Activated T-cell treated with anti-CD3 and anti-CD28 coated beads, Interleukin-2, amount 50 U/mL, for 24 hours (primary cell): ENCODE results near the gene CCDC92B.
A peak's percentile ranks its signal among the peaks of the same experiment; 100 is the strongest.
"Not testable (repeated sequence)": the region's sequence is repeated elsewhere in the genome, so short reads cannot be mapped to it uniquely, and the experiment has no call there.

Source experiments
- DNase-seq: peaks from one replicate; pipeline ENCODE4 v3.0.0-alpha.2; 2020
- H3K27ac Mint-ChIP-seq: 2 replicates; pipeline ENCODE4 v1.8.0; 2020; ENCODE audit warnings: mild to moderate bottlenecking, mixed read lengths
- H3K27me3 Mint-ChIP-seq: 2 replicates; pipeline ENCODE4 v1.8.0; 2020; ENCODE audit warnings: mixed read lengths
- H3K36me3 Mint-ChIP-seq: 2 replicates; pipeline ENCODE4 v1.8.0; 2020; ENCODE audit warnings: low read depth, mixed read lengths
- H3K4me1 Mint-ChIP-seq: 2 replicates; pipeline ENCODE4 v1.8.0; 2020; ENCODE audit warnings: low read depth, mixed read lengths
- H3K4me3 Mint-ChIP-seq: 2 replicates; pipeline ENCODE4 v1.8.0; 2020; ENCODE audit warnings: mild to moderate bottlenecking, moderate library complexity, mixed read lengths
- H3K9me3 Mint-ChIP-seq: 2 replicates; pipeline ENCODE4 v1.8.0; 2020; ENCODE audit warnings: mixed read lengths

CCDC92B gene

DNA sequence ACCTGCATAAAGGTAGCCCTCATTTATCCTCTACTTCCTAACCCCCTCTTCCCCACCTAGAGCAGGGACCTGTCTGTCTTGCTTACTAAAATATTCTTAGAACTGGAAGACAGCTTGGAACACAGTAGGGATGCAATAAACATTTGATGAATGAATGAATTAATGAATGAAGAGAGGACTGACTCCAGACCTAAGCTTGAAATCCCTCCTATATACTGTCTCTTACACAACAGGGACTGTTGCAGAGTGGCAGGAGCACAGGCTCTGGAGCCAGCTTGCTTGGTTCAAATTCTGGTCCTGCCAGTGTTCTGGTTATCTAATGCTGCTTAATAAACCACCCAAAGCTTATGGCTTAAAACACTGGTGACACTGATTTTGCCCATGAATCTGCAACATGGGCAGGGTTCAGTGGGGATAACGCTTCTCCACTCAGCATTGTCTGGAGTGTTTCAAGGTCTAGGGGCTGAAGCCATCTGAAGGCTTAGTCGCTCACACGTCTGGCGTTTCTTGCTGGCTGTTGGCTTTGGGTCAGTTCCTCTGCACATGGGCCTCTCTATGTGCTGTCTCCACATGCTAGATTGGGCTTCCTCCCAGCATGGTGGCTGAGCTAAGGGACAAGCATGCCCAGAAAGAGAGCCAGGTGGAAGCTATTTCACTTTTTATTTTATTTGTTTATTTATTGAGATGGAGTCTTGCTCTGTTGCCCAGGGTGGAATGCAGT lies 34.0 kb upstream of the CCDC92B start:
- H3K4me3 Mint-ChIP-seq, result no peak overlapping the region
- H3K27ac Mint-ChIP-seq, result no peak overlapping the region
- DNase-seq, result no peak
- H3K36me3 Mint-ChIP-seq, result no peaks in the 10 kb centered on the region
- no peaks in the 10 kb centered on the region for H3K9me3 Mint-ChIP-seq
- peaks cover 11% of the 10 kb centered on the region for H3K27me3 Mint-ChIP-seq
- H3K4me1 Mint-ChIP-seq, result peaks cover 4% of the 10 kb centered on the region

GRCh38 chr17:2782055-2782454 lies 32.6 kb upstream of the CCDC92B start:
- Mint-ChIP-seq H3K4me3 (no peak overlapping the region), H3K27ac (no peak overlapping the region), H3K27me3 (peaks cover 24% of the 10 kb centered on the region), H3K9me3 (no peaks in the 10 kb centered on the region), H3K36me3 (no peaks in the 10 kb centered on the region), H3K4me1 (peaks cover 5% of the 10 kb centered on the region)
- no peak for DNase-seq

GRCh38 chr17:2781598-2781997 lies 32.1 kb upstream of the CCDC92B start:
- not testable (repeated sequence) for H3K36me3 Mint-ChIP-seq, H3K27ac Mint-ChIP-seq, DNase-seq, H3K9me3 Mint-ChIP-seq, H3K4me3 Mint-ChIP-seq, H3K4me1 Mint-ChIP-seq
- H3K27me3 Mint-ChIP-seq, result peaks cover 28% of the 10 kb centered on the region

GRCh38 chr17:2780931-2781454 lies 31.5 kb upstream of the CCDC92B start:
- Mint-ChIP-seq H3K36me3 (no peaks in the 10 kb centered on the region), H3K27me3 (peaks cover 31% of the 10 kb centered on the region), H3K4me1 (peaks cover 6% of the 10 kb centered on the region), H3K27ac (no peak overlapping the region), H3K9me3 (no peaks in the 10 kb centered on the region), H3K4me3 (no peak overlapping the region)
- DNase-seq, result no peak

DNA sequence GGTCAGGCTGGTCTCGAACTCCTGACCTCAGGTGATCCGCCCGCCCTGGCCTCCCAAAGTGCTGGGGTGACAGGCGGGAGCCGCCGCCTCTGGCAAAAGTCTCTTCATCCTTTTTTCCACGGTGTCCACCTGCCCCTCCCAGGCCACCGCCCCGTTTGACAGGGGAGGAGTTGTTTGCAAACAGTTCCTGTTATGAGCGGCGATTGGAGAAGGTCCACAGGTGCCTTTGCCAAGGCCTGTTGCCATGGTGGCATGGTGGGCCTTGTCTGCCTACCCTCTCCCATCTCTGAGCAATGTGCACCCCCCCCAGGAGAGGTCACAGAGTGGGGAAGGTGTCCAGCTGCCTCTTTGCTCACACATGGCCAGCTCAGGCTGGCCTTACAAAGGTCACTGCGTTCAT lies 30.8 kb upstream of the CCDC92B start:
- H3K4me3 Mint-ChIP-seq, result no peak overlapping the region
- no peaks in the 10 kb centered on the region for H3K9me3 Mint-ChIP-seq
- H3K27ac Mint-ChIP-seq, result no peak overlapping the region
- H3K4me1 Mint-ChIP-seq, result peaks cover 9% of the 10 kb centered on the region
- H3K27me3 Mint-ChIP-seq, result peaks cover 38% of the 10 kb centered on the region
- no peaks in the 10 kb centered on the region for H3K36me3 Mint-ChIP-seq
- DNase-seq, result no peak

- Mint-ChIP-seq H3K36me3 (no peaks in the 10 kb centered on the region), H3K4me3 (no peak overlapping the region), H3K4me1 (peaks cover 9% of the 10 kb centered on the region), H3K27me3 (peaks cover 45% of the 10 kb centered on the region), H3K9me3 (no peaks in the 10 kb centered on the region), H3K27ac (no peak overlapping the region)
- DNase-seq, result no peak
These were observed 30.1 kb upstream of the CCDC92B start for GRCh38 chr17:2779545-2779944.

- no peak for DNase-seq
- Mint-ChIP-seq H3K4me3 (no peak overlapping the region), H3K27ac (no peak overlapping the region), H3K27me3 (peaks cover 54% of the 10 kb centered on the region), H3K36me3 (no peaks in the 10 kb centered on the region), H3K4me1 (peaks cover 9% of the 10 kb centered on the region), H3K9me3 (no peaks in the 10 kb centered on the region)
These were observed 29.0 kb upstream of the CCDC92B start for GRCh38 chr17:2778489-2778888.

DNA sequence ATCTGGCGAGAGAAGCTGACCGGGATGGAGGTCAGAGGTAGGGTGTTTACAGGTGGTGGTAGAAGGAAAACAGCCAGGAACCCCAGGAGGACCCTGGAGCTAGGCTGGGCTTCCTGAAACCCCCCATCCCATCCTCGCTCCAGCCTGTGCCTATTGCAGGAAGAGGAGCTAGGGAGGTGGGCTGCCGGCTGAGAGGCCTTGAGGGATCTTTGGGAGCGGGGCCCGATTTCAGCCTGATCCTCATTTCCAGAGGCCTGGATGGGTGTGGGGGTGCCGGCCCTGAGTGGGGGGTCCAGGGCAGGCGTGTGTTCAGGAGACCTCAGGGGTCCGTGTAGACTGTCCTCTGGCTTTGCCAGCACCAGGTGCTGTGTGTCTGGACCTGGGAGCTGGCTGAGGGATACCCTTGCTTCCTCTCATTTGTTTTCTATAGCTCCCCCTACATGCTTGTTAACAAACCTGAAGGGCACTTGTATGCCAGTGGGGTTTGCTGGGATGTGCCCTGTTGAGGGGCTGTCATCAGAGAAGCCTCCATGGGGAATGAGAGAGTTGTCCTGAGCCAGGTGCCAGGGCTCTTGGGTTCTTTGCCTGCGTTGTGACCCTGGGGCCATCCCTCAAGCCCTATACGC lies 27.9 kb upstream of the CCDC92B start:
- H3K4me3 Mint-ChIP-seq, result peak overlapping the region; percentile 64
- no peak for DNase-seq
- H3K27ac Mint-ChIP-seq, result no peak overlapping the region
- no peaks in the 10 kb centered on the region for H3K9me3 Mint-ChIP-seq
- peaks cover 63% of the 10 kb centered on the region for H3K27me3 Mint-ChIP-seq
- no peaks in the 10 kb centered on the region for H3K36me3 Mint-ChIP-seq
- H3K4me1 Mint-ChIP-seq, result peaks cover 9% of the 10 kb centered on the region

DNA sequence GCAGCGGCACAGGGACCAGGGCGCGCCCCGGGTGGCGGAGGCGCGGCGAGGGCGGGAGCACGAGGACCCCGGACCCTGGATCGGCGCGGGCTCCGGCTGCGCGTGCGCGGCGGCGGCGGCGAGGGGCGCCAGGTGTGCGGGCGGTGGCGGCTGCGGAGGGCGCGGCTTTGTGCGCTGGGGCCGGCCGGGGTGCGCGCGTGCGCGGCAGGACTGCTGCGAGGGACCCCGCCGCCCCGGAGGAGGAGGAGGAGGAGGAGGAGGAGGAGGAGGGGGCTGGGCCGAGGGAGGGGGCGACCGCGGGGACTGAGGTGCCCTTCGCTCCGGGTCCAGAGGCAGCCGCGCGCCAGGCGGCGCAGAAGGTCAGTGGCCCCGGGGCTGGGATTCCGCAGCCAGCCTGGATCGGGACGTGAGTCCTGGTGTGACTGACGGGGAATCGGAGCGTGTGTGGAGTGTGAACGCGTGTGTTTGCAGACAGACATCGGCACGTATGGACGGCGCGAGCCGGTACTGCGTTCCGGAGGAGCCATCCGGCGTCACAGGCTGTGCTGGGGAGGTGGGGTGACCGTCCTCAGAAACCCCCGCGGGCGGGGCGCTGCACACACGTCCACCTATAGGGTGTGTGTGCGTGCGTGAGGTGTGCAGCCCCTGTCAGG lies 27.3 kb upstream of the CCDC92B start:
- DNase-seq, result no peak
- Mint-ChIP-seq H3K27ac (no peak overlapping the region), H3K9me3 (no peaks in the 10 kb centered on the region), H3K4me1 (peaks cover 9% of the 10 kb centered on the region), H3K27me3 (peaks cover 63% of the 10 kb centered on the region), H3K36me3 (no peaks in the 10 kb centered on the region), H3K4me3 (peak overlapping the region; percentile 64)

DNA sequence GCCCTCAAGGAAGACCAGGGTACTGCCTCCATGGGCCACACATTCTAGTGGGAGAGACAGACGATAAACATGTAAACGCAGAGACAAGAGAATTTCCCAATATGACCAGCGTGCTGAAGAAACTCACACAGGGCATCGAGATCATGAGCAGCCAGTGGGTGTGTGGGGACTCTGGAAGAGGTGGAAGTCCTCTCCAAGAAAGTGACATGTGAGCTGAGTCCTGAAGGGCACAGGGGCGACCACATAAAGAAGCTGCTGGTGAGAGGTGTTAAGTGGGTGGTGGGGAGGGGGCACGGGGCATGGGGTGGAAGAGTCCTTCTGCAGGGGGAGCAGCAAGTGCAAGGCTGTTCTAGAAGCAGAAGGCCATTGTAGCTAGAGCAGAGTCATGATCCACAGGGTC lies 25.8 kb upstream of the CCDC92B start:
- H3K36me3 Mint-ChIP-seq, result no peaks in the 10 kb centered on the region
- DNase-seq, result no peak
- no peak overlapping the region for H3K27ac Mint-ChIP-seq
- no peak overlapping the region for H3K4me3 Mint-ChIP-seq
- H3K9me3 Mint-ChIP-seq, result no peaks in the 10 kb centered on the region
- H3K4me1 Mint-ChIP-seq, result peaks cover 9% of the 10 kb centered on the region
- peaks cover 59% of the 10 kb centered on the region for H3K27me3 Mint-ChIP-seq

- no peak for DNase-seq
- H3K27me3 Mint-ChIP-seq, result peaks cover 38% of the 10 kb centered on the region
- no peak overlapping the region for H3K27ac Mint-ChIP-seq
- no peaks in the 10 kb centered on the region for H3K36me3 Mint-ChIP-seq
- H3K9me3 Mint-ChIP-seq, result no peaks in the 10 kb centered on the region
- H3K4me3 Mint-ChIP-seq, result no peak overlapping the region
- H3K4me1 Mint-ChIP-seq, result no peaks in the 10 kb centered on the region
These were observed 20.7 kb upstream of the CCDC92B start for GRCh38 chr17:2770129-2770528.

GRCh38 chr17:2758870-2759269 lies 9.4 kb upstream of the CCDC92B start:
- no peak for DNase-seq
- no peaks in the 10 kb centered on the region for H3K9me3 Mint-ChIP-seq
- H3K27me3 Mint-ChIP-seq, result peaks cover 68% of the 10 kb centered on the region
- no peak overlapping the region for H3K27ac Mint-ChIP-seq
- no peaks in the 10 kb centered on the region for H3K36me3 Mint-ChIP-seq
- H3K4me1 Mint-ChIP-seq, result peaks cover 8% of the 10 kb centered on the region
- no peak overlapping the region for H3K4me3 Mint-ChIP-seq

GRCh38 chr17:2755891-2756724 lies 6.7 kb upstream of the CCDC92B start:
- no peaks in the 10 kb centered on the region for H3K9me3 Mint-ChIP-seq
- H3K4me1 Mint-ChIP-seq, result peaks cover 8% of the 10 kb centered on the region
- H3K36me3 Mint-ChIP-seq, result no peaks in the 10 kb centered on the region
- no peak overlapping the region for H3K4me3 Mint-ChIP-seq
- no peak for DNase-seq
- H3K27me3 Mint-ChIP-seq, result peaks cover 75% of the 10 kb centered on the region
- H3K27ac Mint-ChIP-seq, result no peak overlapping the region

DNA sequence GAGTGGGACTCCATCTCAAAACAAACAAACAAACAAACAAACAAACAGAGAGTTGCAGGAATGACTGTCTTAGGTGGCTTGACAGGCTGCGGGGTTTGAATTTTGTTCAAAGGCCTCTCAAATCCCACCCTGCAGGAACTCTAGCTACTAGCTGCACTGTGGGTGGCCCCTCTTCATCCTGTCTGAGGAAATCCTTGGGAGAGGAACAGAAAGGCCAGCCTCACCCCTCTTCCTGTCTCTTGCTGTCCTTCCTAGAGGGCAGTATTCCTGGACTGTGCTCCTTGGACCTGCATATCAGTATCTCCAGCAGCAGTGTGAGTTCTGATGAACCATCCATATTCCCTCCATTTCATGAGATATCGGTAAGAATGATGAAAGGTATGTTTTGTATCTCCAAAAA lies 2.0 kb upstream of the CCDC92B start:
- no peak for DNase-seq
- Mint-ChIP-seq H3K27me3 (peaks cover 74% of the 10 kb centered on the region), H3K4me3 (no peak overlapping the region), H3K9me3 (no peaks in the 10 kb centered on the region), H3K27ac (no peak overlapping the region), H3K4me1 (peaks cover 6% of the 10 kb centered on the region), H3K36me3 (no peaks in the 10 kb centered on the region)
